Measurements from ENCODE around the gene CYFIP2.

GRCh38 chr5:157342822-157343402 lies 77.0 kb downstream of the CYFIP2 start:
- TF ChIP-seq CTCF (IDR thresholded peaks at IDR 0.05) (peak in 2 of 4 experiments; percentile 4 to 16), POLR2A (IDR thresholded peaks at IDR 0.05) (no peak)

Measured in uterus (tissue), 2 donors.